Activated CD4-positive, alpha-beta T cell treated with anti-CD3 and anti-CD28 coated beads, Interleukin-2, amount 50 U/mL, for 1 hour (primary cell): ENCODE measurements around the gene PBRM1.

Experiments used
- DNase-seq: peaks from one replicate; pipeline ENCODE4 v3.0.0-alpha.2; 2020

The PBRM1 gene

DNA sequence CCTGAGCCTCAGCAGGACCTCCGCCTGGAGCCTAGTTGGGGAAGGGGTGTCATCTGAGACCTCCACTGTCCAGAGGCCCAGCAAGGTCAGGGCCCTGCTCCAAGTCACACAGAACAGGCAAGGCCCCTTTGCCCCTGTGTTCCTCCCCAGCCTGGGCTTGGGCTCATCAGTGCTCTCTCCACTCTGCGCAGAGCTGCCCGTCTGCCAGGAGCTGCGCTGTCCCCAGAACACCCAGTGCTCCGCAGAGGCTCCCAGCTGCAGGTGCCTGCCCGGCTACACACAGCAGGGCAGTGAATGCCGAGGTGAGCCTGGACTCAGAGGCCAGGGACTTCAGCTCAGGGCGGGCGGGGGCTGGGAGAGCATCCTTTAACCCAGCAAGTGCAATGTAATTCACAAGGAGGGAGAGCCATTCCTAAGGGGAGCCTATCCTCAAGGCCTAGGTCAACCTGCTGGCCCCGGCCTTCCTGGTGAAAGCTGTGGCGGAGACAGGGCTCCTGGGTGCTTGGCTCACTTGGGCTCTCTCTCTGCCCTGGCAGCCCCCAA is 182.8 kb downstream of the PBRM1 start:
- no peak for DNase-seq

DNA sequence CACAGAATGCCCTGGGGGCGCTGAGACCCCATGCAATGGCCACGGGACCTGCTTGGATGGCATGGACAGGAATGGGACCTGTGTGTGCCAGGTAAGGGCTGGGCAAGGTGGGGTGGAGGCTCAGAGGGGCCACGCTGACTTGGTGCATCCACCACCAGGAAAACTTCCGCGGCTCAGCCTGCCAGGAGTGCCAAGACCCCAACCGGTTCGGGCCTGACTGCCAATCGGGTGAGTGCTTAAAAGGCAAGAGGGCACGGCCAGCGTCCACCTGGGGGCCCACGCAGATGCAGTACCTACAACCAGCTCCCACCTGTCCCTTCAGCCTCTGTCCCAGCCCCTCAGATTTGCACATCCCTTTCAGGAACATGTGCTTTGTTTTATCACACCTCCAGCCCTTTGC is 183.7 kb downstream of the PBRM1 start:
- DNase-seq, result no peak

- no peak for DNase-seq
Observed at GRCh38 chr3:52501046-52501445, 184.7 kb downstream of the PBRM1 start.

GRCh38 chr3:52498137-52499054 is 187.3 kb downstream of the PBRM1 start:
- no peak for DNase-seq

- DNase-seq, result no peak
Observed at GRCh38 chr3:52495777-52496602, 189.7 kb downstream of the PBRM1 start.
